Testis (tissue), 3 donors: ENCODE measurements around the gene TEX12. TPM values are rescaled to one million over a fixed set of nuclear protein-coding genes. Genes with fewer than 3 reads are reported as not detected.

Source experiments
- DNase-seq: peaks from one replicate; pipeline ENCODE4 v3.0.0-alpha.2; 2019
- H3K27ac ChIP-seq, 2 donors: fragments of 200-600 bp; sonication (generic); one replicate each; pipeline ENCODE4 v1.5.1; 2019
- H3K27me3 ChIP-seq: fragments of 200-600 bp; sonication (generic); one replicate; pipeline ENCODE4 v1.5.1; 2019
- H3K36me3 ChIP-seq: fragments of 200-600 bp; sonication (generic); one replicate; pipeline ENCODE4 v1.5.1; 2017; ENCODE audit warnings: low read depth; ENCODE audit errors: missing control alignments
- H3K4me1 ChIP-seq: fragments of 200-600 bp; sonication (generic); one replicate; pipeline ENCODE4 v1.5.1; 2019
- H3K4me3 ChIP-seq, 2 donors: fragments of 200-600 bp; sonication (generic); one replicate each; pipeline ENCODE4 v1.5.1; 2017 to 2019
- H3K9me3 ChIP-seq: fragments of 200-600 bp; sonication (generic); one replicate; pipeline ENCODE4 v1.5.1; 2017
- POLR2A ChIP-seq: fragments of 450-650 bp; IDR thresholded peaks from one replicate; pipeline ENCODE4 v1.6.1; 2017; ENCODE audit warnings: antibody characterized with exemption, mild to moderate bottlenecking, moderate library complexity
- WGBS, 2 donors: methylation state at CpG; one replicate each; pipeline ENCODE4 v1.1.5; 2018; 5-methylcytosine and 5-hydroxymethylcytosine counted together
- intact Hi-C: fragments of 100-400 bp; cut with DNase I; formaldehyde crosslinking; loops from one replicate; pipeline ENCODE4 v1.15.1; 2023; ENCODE audit warnings: low total_unique reads
- polyA plus RNA-seq: library from polyadenylated mRNA; stranded (reverse); fragments of 350-450 nt; fragmentation: Illumina TruSeq; extraction: RNeasy Lipid Tissue Mini Kit (QIAGEN cat#74804); gene quantifications from one replicate; pipeline ENCODE4 v1.2.3, GENCODE V29; 2014; ENCODE audit warnings: low read depth, low replicate concordance; ENCODE audit not compliant: insufficient read depth
- small RNA-seq, 2 donors: library from RNA; depleted of rRNA; stranded (forward); fragments of <200 nt; gene quantifications; one replicate each; pipeline ENCODE3, GENCODE V24; 2016
- total RNA-seq, 2 donors: library from RNA; depleted of rRNA; stranded (reverse); fragments of >200 nt; gene quantifications; one replicate each; pipeline ENCODE4 v1.2.3, GENCODE V29; 2016
- TF ChIP-seq, protein P1 (sequence below), 3 experiments: fragments of 450-650 bp in 2 of 3; fragments of 200-600 bp in 1 of 3; sonication (generic) in 1 of 3; IDR thresholded peaks; one replicate each; pipeline ENCODE4 v1.5.1; 2016 to 2019; ENCODE audit warnings: antibody characterized with exemption in 3 of 3, mild to moderate bottlenecking in 2 of 3, moderate library complexity in 1 of 3

Gene TEX12
- total and polyA plus RNA-seq, 3 donors from 2014 or later = 6.3 to 21.8 (median 11.6) TPM

DNA sequence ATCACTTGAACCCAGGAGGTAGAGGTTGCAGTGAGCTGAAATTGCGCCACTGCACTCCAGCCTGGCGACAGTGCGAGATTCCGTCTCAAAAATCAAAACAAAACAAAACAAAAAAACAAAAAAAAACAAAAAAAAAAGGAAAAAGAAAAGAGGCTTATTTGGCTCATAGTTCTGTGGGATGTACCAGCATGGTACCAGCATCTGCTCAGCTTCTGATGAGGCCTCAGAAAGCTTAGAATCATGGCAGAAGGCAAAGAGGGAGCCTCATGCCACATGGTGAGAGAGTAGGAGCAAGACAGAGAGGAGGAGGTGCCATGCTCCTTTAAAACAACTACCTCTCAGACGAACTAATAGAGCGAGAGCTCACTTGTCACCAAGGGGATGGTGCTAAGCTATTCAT is 48.4 kb downstream of the TEX12 start:
- intact Hi-C loops = no loop called here
- 93 to 94% methylated on average over 6 of the region's 6 CpGs for WGBS, 2 donors
- TF ChIP-seq, protein P1, sequence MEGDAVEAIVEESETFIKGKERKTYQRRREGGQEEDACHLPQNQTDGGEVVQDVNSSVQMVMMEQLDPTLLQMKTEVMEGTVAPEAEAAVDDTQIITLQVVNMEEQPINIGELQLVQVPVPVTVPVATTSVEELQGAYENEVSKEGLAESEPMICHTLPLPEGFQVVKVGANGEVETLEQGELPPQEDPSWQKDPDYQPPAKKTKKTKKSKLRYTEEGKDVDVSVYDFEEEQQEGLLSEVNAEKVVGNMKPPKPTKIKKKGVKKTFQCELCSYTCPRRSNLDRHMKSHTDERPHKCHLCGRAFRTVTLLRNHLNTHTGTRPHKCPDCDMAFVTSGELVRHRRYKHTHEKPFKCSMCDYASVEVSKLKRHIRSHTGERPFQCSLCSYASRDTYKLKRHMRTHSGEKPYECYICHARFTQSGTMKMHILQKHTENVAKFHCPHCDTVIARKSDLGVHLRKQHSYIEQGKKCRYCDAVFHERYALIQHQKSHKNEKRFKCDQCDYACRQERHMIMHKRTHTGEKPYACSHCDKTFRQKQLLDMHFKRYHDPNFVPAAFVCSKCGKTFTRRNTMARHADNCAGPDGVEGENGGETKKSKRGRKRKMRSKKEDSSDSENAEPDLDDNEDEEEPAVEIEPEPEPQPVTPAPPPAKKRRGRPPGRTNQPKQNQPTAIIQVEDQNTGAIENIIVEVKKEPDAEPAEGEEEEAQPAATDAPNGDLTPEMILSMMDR (IDR thresholded peaks at IDR 0.05) = no peak
- TF ChIP-seq POLR2A = no peak
- Histone ChIP-seq H3K27ac (no peak overlapping the region), H3K4me3 (no peak overlapping the region), H3K27me3 (no peaks in the 10 kb centered on the region), H3K36me3 (no peaks in the 10 kb centered on the region), H3K9me3 (no peaks in the 10 kb centered on the region), H3K4me1 (no peaks in the 10 kb centered on the region)
- DNase-seq = no peak

DNA sequence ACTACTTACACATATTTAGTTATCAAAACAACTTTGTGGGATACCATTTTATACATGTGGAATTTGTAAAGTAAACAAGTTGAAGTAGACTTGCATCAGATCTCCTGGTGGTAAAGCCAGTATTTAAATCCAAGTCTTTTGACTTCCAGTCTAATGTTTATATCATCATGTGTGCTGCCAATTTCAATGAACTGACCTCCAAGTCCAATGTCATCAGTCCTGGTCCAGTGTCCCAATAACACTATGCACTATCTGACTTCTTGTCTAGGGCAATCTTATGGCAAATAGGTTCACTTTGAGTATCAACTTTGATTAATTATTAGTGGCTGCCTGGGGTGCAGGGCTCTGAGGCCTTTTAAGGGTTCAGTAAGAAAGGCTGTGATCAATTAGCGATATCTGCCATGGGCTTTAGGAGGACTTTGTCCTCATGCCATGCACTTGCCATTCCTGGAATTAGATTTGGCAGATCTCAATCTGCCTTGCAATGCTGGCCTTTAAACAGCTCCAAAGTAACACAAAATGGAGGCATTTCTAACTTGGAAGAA is 49.5 kb downstream of the TEX12 start:
- Histone ChIP-seq H3K9me3 (no peaks in the 10 kb centered on the region), H3K4me1 (no peaks in the 10 kb centered on the region), H3K27ac (no peak overlapping the region), H3K27me3 (no peaks in the 10 kb centered on the region), H3K4me3 (no peak overlapping the region), H3K36me3 (no peaks in the 10 kb centered on the region)
- intact Hi-C loops = no loop called here
- no peak for DNase-seq
- no peak for TF ChIP-seq POLR2A
- TF ChIP-seq, protein P1 (IDR thresholded peaks at IDR 0.05) = no peak
- 100% methylated on average over 1 of the region's 1 CpG for WGBS, 2 donors

DNA sequence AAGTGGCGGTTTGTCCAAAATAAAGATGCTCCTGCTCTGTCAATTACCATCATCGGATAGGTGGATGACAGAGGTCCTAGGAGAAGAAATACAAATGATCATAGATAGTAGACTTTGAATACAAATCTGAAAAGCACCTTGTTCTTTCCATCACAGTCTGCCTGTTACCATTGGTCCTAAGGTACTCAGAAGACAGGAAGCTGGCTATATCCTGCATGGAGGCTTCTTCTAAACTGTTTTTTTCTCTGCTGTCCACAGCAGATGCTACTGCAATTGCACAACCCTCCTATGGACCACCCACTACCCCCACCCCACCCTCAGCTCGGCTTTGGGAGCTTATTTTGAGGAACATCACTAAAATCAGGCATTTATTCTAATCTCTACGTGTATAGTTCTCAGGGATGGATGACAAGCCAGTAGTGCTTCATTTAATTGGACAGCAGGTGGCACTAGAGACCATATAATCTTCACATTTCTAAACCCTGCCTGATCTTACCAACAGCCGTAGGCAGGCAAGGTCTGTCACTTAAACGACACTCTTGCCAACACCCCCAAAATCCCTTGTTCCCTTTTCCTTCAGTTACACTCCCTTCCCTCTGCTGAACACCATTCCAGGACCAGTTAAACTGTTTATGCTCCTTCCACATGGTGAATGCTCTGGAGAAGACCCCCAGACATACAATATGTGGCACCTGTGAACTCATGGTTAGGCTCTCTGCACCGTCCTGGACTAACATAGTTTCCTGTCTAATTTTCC is 52.5 kb downstream of the TEX12 start:
- Histone ChIP-seq H3K9me3 (no peaks in the 10 kb centered on the region), H3K27ac (no peak overlapping the region), H3K4me3 (no peak overlapping the region), H3K27me3 (no peaks in the 10 kb centered on the region), H3K4me1 (no peaks in the 10 kb centered on the region), H3K36me3 (no peaks in the 10 kb centered on the region)
- no peak for TF ChIP-seq POLR2A
- TF ChIP-seq, protein P1 (IDR thresholded peaks at IDR 0.05) = peak; percentile 64 to 83 (median 81)
- intact Hi-C loops = loop anchor here (5.0 kb wide), 1 partner anchor 63 kb away; no protein-coding TSS in a partner anchor
- DNase-seq = peak; percentile 49
- 49 to 51% methylated on average over 7 of the region's 7 CpGs for WGBS, 2 donors

DNA sequence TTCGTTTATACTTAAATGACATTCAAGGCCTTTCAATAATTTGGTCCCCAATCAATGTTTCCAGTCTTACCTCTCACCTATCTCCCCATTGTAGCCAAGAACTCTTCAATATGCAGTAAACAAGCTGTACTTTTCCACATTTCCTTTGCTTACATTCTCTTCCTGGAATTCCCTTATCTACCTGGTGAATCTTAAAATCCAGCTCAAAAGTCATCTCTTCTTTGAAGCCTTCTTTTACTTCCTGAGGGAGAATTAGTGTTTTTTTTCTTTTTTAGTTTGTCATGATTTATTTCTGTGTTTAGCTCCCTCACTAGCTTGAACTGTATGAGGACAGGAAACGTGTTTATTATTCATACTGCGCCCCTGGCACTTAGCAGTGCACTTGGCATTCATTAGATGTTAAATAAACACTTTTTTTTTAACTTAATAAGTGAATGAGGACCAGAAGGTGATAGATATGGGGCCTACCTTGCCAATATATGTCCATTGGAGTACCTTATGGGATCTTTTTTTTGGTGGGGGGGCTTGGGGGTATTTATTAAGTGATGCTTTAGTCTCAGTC is 54.2 kb downstream of the TEX12 start:
- H3K27ac ChIP-seq = no peak overlapping the region
- no peaks in the 10 kb centered on the region for H3K9me3 ChIP-seq
- no peaks in the 10 kb centered on the region for H3K36me3 ChIP-seq
- DNase-seq = no peak
- H3K4me1 ChIP-seq = no peaks in the 10 kb centered on the region
- 76% methylated on average over 3 of the region's 3 CpGs for WGBS, 2 donors
- TF ChIP-seq, protein P1 (IDR thresholded peaks at IDR 0.05) = no peak
- no peak for TF ChIP-seq POLR2A
- no peaks in the 10 kb centered on the region for H3K27me3 ChIP-seq
- intact Hi-C loops = loop anchor here (5.0 kb wide), 1 partner anchor 61 kb away; no protein-coding TSS in a partner anchor
- no peak overlapping the region for H3K4me3 ChIP-seq

Small RNA genes lying within 50 kb of the gene (small RNA-seq; reads per million reads assigned to genes)
- 0 reads per million in 2 donors for gene MRPS36P4

Other genes starting within 250 kb of the TEX12 start
- 1 to 10 TPM; 1.4 to 2.0 TPM for gene C11orf52, start 248.5 kb upstream of the TEX12 start, total RNA-seq
- 1.6 TPM for gene C11orf52, start 248.5 kb upstream of the TEX12 start, polyA plus RNA-seq
- gene DIXDC1, start 230.0 kb upstream of the TEX12 start, total RNA-seq = 10 to 100 TPM; 21.8 to 26.6 TPM
- gene DIXDC1, start 230.0 kb upstream of the TEX12 start, polyA plus RNA-seq = 49.5 TPM
- 10 to 100 TPM; 20.9 to 21.9 TPM for gene DLAT, start 142.0 kb upstream of the TEX12 start, total RNA-seq
- 23.2 TPM for gene DLAT, start 142.0 kb upstream of the TEX12 start, polyA plus RNA-seq
- 10 to 100 TPM; 31.2 to 59.5 TPM for gene PIH1D2, start 93.4 kb upstream of the TEX12 start, total RNA-seq
- 97.8 TPM for gene PIH1D2, start 93.4 kb upstream of the TEX12 start, polyA plus RNA-seq
- gene NKAPD1, start 93.1 kb upstream of the TEX12 start, total RNA-seq = 10 to 100 TPM; 14.8 to 20.8 TPM
- 18.7 TPM for gene NKAPD1, start 93.1 kb upstream of the TEX12 start, polyA plus RNA-seq
- gene TIMM8B, start 80.6 kb upstream of the TEX12 start, total RNA-seq = 10 to 100 TPM; 50.9 to 61.3 TPM
- gene TIMM8B, start 80.6 kb upstream of the TEX12 start, polyA plus RNA-seq = 72.4 TPM
- 10 to 100 TPM; 48.7 to 60.5 TPM for gene SDHD, start 80.5 kb upstream of the TEX12 start, total RNA-seq
- 75.9 TPM for gene SDHD, start 80.5 kb upstream of the TEX12 start, polyA plus RNA-seq
- gene IL18, start 3.3 kb upstream of the TEX12 start, total RNA-seq = 1 to 10 TPM; 4.7 to 7.9 TPM
- 7.4 TPM for gene IL18, start 3.3 kb upstream of the TEX12 start, polyA plus RNA-seq
- gene BCO2, start 8.1 kb downstream of the TEX12 start, total RNA-seq = 10 to 100 TPM; 10.4 to 11.0 TPM
- 10.2 TPM for gene BCO2, start 8.1 kb downstream of the TEX12 start, polyA plus RNA-seq
- 10 to 100 TPM; 30.1 to 33.9 TPM for gene PTS, start 59.1 kb downstream of the TEX12 start, total RNA-seq
- 28.0 TPM for gene PTS, start 59.1 kb downstream of the TEX12 start, polyA plus RNA-seq
- not detected for gene PLET1, start 93.5 kb downstream of the TEX12 start, total RNA-seq
- gene PLET1, start 93.5 kb downstream of the TEX12 start, polyA plus RNA-seq = not detected